CD4-positive, alpha-beta memory T cell (primary cell): ENCODE measurements around the gene CACNA1C. TPM values are rescaled to one million over a fixed set of nuclear protein-coding genes. Genes with fewer than 3 reads are reported as not detected.

Experiments used
- CTCF ChIA-PET: fragments of 350-600 bp; sonication (Branson Sonifier 250); formaldehyde crosslinking; loops from one replicate; lab custom pipeline; 2021; ENCODE audit warnings: inconsistent platforms; ENCODE audit not compliant: partially characterized antibody; lab: Charles Lee
- POLR2A ChIA-PET: fragments of 350-600 bp; sonication (Branson Sonifier 250); formaldehyde crosslinking; loops from one replicate; lab custom pipeline; 2021; ENCODE audit not compliant: partially characterized antibody; lab: Charles Lee
- DNase-seq, 5 donors: peaks; one replicate each; pipeline versions ENCODE4 v3.0.0 to v3.0.0-alpha.2; 2020 to 2022; ENCODE audit warnings: mixed read lengths in 1 of 5
- H3K27ac ChIP-seq: one replicate; pipeline ENCODE4 v1.7.0; 2013; ENCODE audit warnings: low read depth, low read length
- H3K27me3 ChIP-seq: 2 replicates; pipeline ENCODE4 v1.7.0; 2013; ENCODE audit warnings: mild to moderate bottlenecking, low read length, moderate library complexity; ENCODE audit not compliant: insufficient read depth
- H3K36me3 ChIP-seq: 2 replicates; pipeline ENCODE4 v1.7.0; 2013; ENCODE audit warnings: mild to moderate bottlenecking, low read length, moderate library complexity; ENCODE audit not compliant: insufficient read depth
- H3K4me1 ChIP-seq: 2 replicates; pipeline ENCODE4 v1.7.0; 2013; ENCODE audit warnings: mild to moderate bottlenecking, low read length, moderate library complexity; ENCODE audit not compliant: insufficient read depth
- H3K4me3 ChIP-seq, 2 donors: one replicate each; pipeline ENCODE4 v1.7.0; 2013; ENCODE audit warnings: low read length in 2 of 2, mild to moderate bottlenecking in 1 of 2
- H3K9me3 ChIP-seq, 2 donors: one replicate each; pipeline ENCODE4 v1.7.0; 2013; ENCODE audit warnings: low read length in 2 of 2, control low read depth in 1 of 2; ENCODE audit not compliant: control insufficient read depth in 1 of 2
- H3K27ac Mint-ChIP-seq, 7 donors: one replicate each; pipeline ENCODE4 v1.8.0; 2020 to 2021; ENCODE audit warnings: mixed read lengths in 7 of 7, mild to moderate bottlenecking in 6 of 7, inconsistent platforms in 3 of 7, moderate library complexity in 3 of 7
- H3K27me3 Mint-ChIP-seq, 2 donors: one replicate each; pipeline ENCODE4 v1.8.0; 2020 to 2021; ENCODE audit warnings: mixed read lengths in 2 of 2
- H3K36me3 Mint-ChIP-seq, 2 donors: one replicate each; pipeline ENCODE4 v1.8.0; 2020 to 2021; ENCODE audit warnings: mixed read lengths in 2 of 2, inconsistent platforms in 1 of 2, mild to moderate bottlenecking in 1 of 2
- H3K4me1 Mint-ChIP-seq, 4 donors: one replicate each; pipeline ENCODE4 v1.8.0; 2020 to 2021; ENCODE audit warnings: mixed read lengths in 4 of 4, mild to moderate bottlenecking in 1 of 4
- H3K4me3 Mint-ChIP-seq, 8 donors: one replicate each; pipeline ENCODE4 v1.8.0; 2020 to 2021; ENCODE audit warnings: mixed read lengths in 8 of 8, mild to moderate bottlenecking in 7 of 8, moderate library complexity in 6 of 8, inconsistent platforms in 3 of 8
- H3K9me3 Mint-ChIP-seq, 8 donors: one replicate each; pipeline ENCODE4 v1.8.0; 2020 to 2021; ENCODE audit warnings: mixed read lengths in 8 of 8, mild to moderate bottlenecking in 5 of 8, inconsistent platforms in 3 of 8, moderate library complexity in 1 of 8
- intact Hi-C: fragments of 100-400 bp; cut with micrococcal nuclease; formaldehyde crosslinking; loops from one replicate; pipeline ENCODE4 v1.15.1; 2023
- polyA plus RNA-seq, 2 donors: library from polyadenylated mRNA; unstranded; fragments of 300-500 nt; fragmentation: Illumina TruSeq; gene quantifications; one replicate each; pipeline ENCODE4 v1.2.3, GENCODE V29; 2021
- total RNA-seq, 2 experiments: library from RNA; stranded (reverse); gene quantifications; one replicate each; pipeline ENCODE4 v1.2.3, GENCODE V29; 2021

The CACNA1C gene
- total and polyA plus RNA-seq, 4 experiments from 2014 or later, result 0.05 to 0.21 (median 0.07) TPM

DNA sequence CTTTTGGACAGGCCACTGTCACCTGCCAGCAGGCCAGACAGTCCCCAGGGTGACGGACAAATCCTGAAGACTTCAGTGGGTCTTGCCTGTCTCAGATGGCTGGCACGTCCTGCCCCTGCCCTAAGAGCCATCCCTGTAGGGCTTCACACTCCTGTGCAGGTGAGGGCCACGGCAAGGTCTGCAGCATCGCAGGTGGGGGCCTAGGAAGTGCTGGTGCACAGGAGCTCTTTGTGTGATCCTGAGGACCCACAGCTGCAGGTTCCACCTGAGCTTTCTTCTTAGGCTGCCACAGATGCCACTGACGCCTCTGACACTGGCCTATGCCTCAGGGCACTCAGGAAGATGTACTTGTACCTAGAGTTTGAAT is 633.5 kb downstream of the CACNA1C start:
- peak overlapping the region in 1 of 8 donors; percentile 54 for H3K4me3 Mint-ChIP-seq
- peaks cover 0 to 2% of the 10 kb centered on the region in 2 donors for H3K27me3 Mint-ChIP-seq
- Histone ChIP-seq H3K4me3 (no peak overlapping the region), H3K27ac (no peak overlapping the region), H3K4me1 (peaks cover 16% of the 10 kb centered on the region), H3K27me3 (no peaks in the 10 kb centered on the region), H3K9me3 (no peaks in the 10 kb centered on the region), H3K36me3 (no peaks in the 10 kb centered on the region)
- peaks cover 0 to 5% (median 0%) of the 10 kb centered on the region in 8 donors for H3K9me3 Mint-ChIP-seq
- H3K36me3 Mint-ChIP-seq, result peaks cover 0 to 14% of the 10 kb centered on the region in 2 donors
- intact Hi-C loops, result no loop called here
- peaks cover 17 to 40% (median 29%) of the 10 kb centered on the region in 4 donors for H3K4me1 Mint-ChIP-seq
- ChIA-PET POLR2A (no interaction called here), CTCF (interaction anchor here (1.3 to 8.5 kb wide), 4 partner anchors 95 to 100 kb away, joined by 3 to 121 read pairs (median 12); no protein-coding TSS in a partner anchor)
- no peak for DNase-seq
- peak overlapping the region in 1 of 7 donors; percentile 61 for H3K27ac Mint-ChIP-seq

DNA sequence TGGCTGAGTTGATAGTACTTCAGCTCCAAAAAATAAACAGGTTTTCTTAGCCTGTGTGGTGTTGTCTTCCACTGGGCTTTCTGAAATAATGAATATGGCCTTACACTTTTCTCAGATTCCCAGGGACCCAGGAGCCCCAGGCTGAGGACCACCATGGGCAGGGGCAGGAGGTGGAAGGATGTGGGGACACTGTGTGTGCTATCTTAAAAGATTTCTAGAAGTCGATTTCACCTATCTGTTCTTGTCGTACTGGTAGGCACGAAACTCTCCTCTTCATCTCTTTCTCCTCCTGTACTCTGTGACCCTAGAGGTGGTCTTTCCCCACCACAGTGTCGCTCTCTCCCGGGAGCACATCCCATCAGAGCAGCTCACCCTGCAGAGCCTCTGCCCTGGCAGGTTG is 634.3 kb downstream of the CACNA1C start:
- Histone ChIP-seq H3K4me3 (no peak overlapping the region), H3K9me3 (no peaks in the 10 kb centered on the region), H3K27ac (no peak overlapping the region), H3K27me3 (no peaks in the 10 kb centered on the region), H3K36me3 (no peaks in the 10 kb centered on the region), H3K4me1 (peaks cover 18% of the 10 kb centered on the region)
- Mint-ChIP-seq H3K4me3 (no peak overlapping the region), H3K27ac (peak overlapping the region in 2 of 7 donors; percentile 79 to 83), H3K36me3 (peaks cover 0 to 17% of the 10 kb centered on the region in 2 donors), H3K9me3 (peaks cover 0 to 5% (median 0%) of the 10 kb centered on the region in 8 donors), H3K4me1 (peaks cover 21 to 47% (median 33%) of the 10 kb centered on the region in 4 donors), H3K27me3 (peaks cover 0 to 2% of the 10 kb centered on the region in 2 donors)
- intact Hi-C loops, result no loop called here
- no peak for DNase-seq
- ChIA-PET CTCF (interaction anchor here (1.3 to 1.4 kb wide), 2 partner anchors 95 to 97 kb away, joined by 3 to 4 read pairs; no protein-coding TSS in a partner anchor), POLR2A (interaction anchor here (0.7 kb wide), 1 partner anchor 97 kb away, joined by 3 read pairs; no protein-coding TSS in a partner anchor)

DNA sequence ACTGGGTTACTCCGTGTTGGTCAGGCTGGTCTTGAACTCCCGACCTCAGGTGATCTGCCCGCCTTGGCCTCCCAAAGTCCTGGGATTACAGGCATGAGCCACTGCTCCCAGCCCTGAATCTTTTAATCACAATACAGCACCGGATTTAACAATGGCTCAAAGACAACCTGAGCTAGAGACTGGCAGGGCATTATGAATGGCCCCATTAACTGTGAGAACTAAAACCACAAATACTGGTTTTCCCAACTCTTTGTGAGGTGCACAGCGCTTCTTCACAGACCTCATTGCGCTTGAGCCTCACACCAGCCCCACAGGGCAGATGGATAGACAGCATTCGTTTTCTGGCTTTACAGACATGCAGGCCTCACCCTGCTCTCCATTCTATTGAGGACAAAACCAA is 634.9 kb downstream of the CACNA1C start:
- Histone ChIP-seq H3K4me1 (peaks cover 24% of the 10 kb centered on the region), H3K36me3 (no peaks in the 10 kb centered on the region), H3K4me3 (no peak overlapping the region), H3K9me3 (no peaks in the 10 kb centered on the region), H3K27me3 (no peaks in the 10 kb centered on the region), H3K27ac (no peak overlapping the region)
- Mint-ChIP-seq H3K36me3 (peaks cover 0 to 14% of the 10 kb centered on the region in 2 donors), H3K27me3 (peaks cover 0 to under 1% of the 10 kb centered on the region in 2 donors), H3K4me1 (peaks cover 23 to 47% (median 36%) of the 10 kb centered on the region in 4 donors), H3K4me3 (peak overlapping the region in 1 of 8 donors; percentile 5), H3K9me3 (peaks cover 0 to 2% (median 0%) of the 10 kb centered on the region in 8 donors), H3K27ac (peak overlapping the region in 4 of 7 donors; percentile 23 to 71 (median 46))
- DNase-seq, result no peak
- ChIA-PET POLR2A (interaction anchor here (0.7 kb wide), 1 partner anchor 96 kb away, joined by 3 read pairs; no protein-coding TSS in a partner anchor), CTCF (interaction anchor here (0.7 to 1.4 kb wide), 3 partner anchors 94 to 203 kb away, joined by 3 to 4 read pairs (median 3); partner anchors contain the start of gene TULP3)
- intact Hi-C loops, result no loop called here

DNA sequence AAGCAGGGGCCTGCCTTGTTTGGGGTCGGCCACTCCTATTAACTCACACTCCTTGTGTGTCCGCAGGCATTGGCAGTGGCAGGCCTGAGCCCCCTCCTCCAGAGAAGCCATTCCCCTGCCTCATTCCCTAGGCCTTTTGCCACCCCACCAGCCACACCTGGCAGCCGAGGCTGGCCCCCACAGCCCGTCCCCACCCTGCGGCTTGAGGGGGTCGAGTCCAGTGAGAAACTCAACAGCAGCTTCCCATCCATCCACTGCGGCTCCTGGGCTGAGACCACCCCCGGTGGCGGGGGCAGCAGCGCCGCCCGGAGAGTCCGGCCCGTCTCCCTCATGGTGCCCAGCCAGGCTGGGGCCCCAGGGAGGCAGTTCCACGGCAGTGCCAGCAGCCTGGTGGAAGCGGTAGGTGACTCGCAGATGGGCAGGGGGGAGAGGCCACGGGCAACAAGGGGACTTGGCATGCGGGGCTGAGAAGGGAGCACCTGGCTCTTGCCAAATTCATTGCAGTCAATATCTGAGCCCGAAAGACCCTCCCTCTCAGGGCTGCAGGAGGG is 635.7 kb downstream of the CACNA1C start:
- peaks cover 24 to 49% (median 38%) of the 10 kb centered on the region in 4 donors for H3K4me1 Mint-ChIP-seq
- CTCF ChIA-PET, result interaction anchor here (0.7 to 1.7 kb wide), 2 partner anchors 93 to 97 kb away, joined by 4 to 5 read pairs; no protein-coding TSS in a partner anchor
- H3K4me3 Mint-ChIP-seq, result no peak overlapping the region

DNA sequence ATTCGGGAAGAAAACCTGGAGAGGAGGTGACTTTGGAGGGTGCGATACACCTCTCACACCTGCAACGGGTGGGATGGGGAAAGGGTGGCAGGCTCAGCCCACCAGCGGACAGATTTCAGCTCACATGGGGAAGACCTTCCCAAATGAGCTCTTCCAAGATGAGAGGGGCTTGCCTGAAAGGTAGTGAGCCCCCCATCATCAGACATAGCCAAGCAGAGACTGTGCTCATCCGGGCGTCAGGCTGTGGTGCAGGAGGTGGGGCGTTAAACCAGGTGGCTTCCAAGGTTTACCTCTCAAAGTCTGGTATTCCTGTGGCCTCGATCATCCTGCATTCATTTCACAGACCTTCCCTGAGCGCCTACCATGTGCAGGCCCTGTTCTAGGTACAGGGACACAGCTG is 636.6 kb downstream of the CACNA1C start:
- intact Hi-C loops, result no loop called here
- peaks cover 34% of the 10 kb centered on the region for H3K4me1 ChIP-seq
- no peaks in the 10 kb centered on the region for H3K27me3 ChIP-seq
- ChIA-PET POLR2A (interaction anchor here (3.5 kb wide), 1 partner anchor 106 kb away, joined by 55 read pairs; the partner anchor contains the start of gene FKBP4), CTCF (interaction anchor here (1.3 to 3.4 kb wide), 4 partner anchors 92 to 124 kb away, joined by 3 to 33 read pairs (median 4); no protein-coding TSS in a partner anchor)
- H3K36me3 ChIP-seq, result no peaks in the 10 kb centered on the region
- Mint-ChIP-seq H3K4me3 (peak overlapping the region in 7 of 8 donors; percentile 9 to 96 (median 90)), H3K27ac (peak overlapping the region in 6 of 7 donors; percentile 20 to 85 (median 82)), H3K9me3 (no peaks in the 10 kb centered on the region), H3K27me3 (no peaks in the 10 kb centered on the region), H3K4me1 (peaks cover 24 to 54% (median 40%) of the 10 kb centered on the region in 4 donors), H3K36me3 (peaks cover 0 to 11% of the 10 kb centered on the region in 2 donors)
- no peak for DNase-seq
- no peak overlapping the region for H3K27ac ChIP-seq
- no peaks in the 10 kb centered on the region for H3K9me3 ChIP-seq
- H3K4me3 ChIP-seq, result no peak overlapping the region

More for the DNA sequence above, 635.7 kb downstream of the CACNA1C start:
- DNase-seq, result no peak
- no peak overlapping the region for H3K4me3 ChIP-seq
- peaks cover 0 to 11% of the 10 kb centered on the region in 2 donors for H3K36me3 Mint-ChIP-seq
- no peaks in the 10 kb centered on the region for H3K36me3 ChIP-seq
- intact Hi-C loops, result no loop called here
- no peak overlapping the region for H3K27ac ChIP-seq
- no peaks in the 10 kb centered on the region for H3K9me3 ChIP-seq
- POLR2A ChIA-PET, result no interaction called here
- H3K27ac Mint-ChIP-seq, result peak overlapping the region in 2 of 7 donors; percentile 54 to 82
- H3K27me3 Mint-ChIP-seq, result no peaks in the 10 kb centered on the region
- peaks cover 32% of the 10 kb centered on the region for H3K4me1 ChIP-seq
- no peaks in the 10 kb centered on the region for H3K9me3 Mint-ChIP-seq
- no peaks in the 10 kb centered on the region for H3K27me3 ChIP-seq

DNA sequence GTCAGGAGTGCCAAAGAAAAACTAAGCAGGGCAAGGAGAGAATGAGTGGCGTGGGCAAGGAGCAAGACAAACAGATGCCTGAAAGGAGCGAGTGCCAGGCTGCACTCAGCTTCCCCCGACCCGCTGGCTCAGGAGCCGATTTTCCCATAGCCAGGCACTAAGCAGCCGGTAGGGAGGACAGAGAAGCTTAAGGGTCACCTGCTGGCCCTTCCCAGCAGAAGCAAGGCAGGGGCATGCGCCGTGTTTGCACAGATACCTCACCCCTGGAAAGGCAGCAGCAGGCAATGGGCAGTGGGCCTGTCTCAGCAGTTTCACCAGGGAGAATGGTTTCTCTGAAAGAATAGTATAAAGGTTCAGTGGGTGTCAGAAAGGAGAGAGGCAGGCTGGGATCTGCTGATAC is 637.1 kb downstream of the CACNA1C start:
- no peaks in the 10 kb centered on the region for H3K27me3 Mint-ChIP-seq
- Histone ChIP-seq H3K4me1 (peaks cover 34% of the 10 kb centered on the region), H3K27me3 (no peaks in the 10 kb centered on the region), H3K4me3 (no peak overlapping the region), H3K9me3 (no peaks in the 10 kb centered on the region), H3K36me3 (no peaks in the 10 kb centered on the region), H3K27ac (no peak overlapping the region)
- no peaks in the 10 kb centered on the region for H3K9me3 Mint-ChIP-seq
- peak overlapping the region; percentile 37 to 96 (median 90) for H3K4me3 Mint-ChIP-seq
- H3K4me1 Mint-ChIP-seq, result peaks cover 24 to 54% (median 40%) of the 10 kb centered on the region in 4 donors
- no peak for DNase-seq
- intact Hi-C loops, result loop anchor here (5.0 kb wide), 2 partner anchors 187 to 202 kb away; partner anchors contain the start of genes FOXM1, RHNO1 and TULP3
- H3K27ac Mint-ChIP-seq, result peak overlapping the region in 6 of 7 donors; percentile 5 to 92 (median 79)
- ChIA-PET POLR2A (interaction anchor here (1.9 to 3.5 kb wide), 2 partner anchors 105 to 123 kb away, joined by 15 to 55 read pairs; partner anchors contain the start of genes FKBP4 and ITFG2), CTCF (interaction anchor here (1.0 to 3.4 kb wide), 5 partner anchors 9 to 124 kb away, joined by 3 to 33 read pairs (median 4); no protein-coding TSS in a partner anchor)
- peaks cover 0 to 11% of the 10 kb centered on the region in 2 donors for H3K36me3 Mint-ChIP-seq
